ENCODE results near the gene ADIPOR2. TPM values are rescaled to one million over a fixed set of nuclear protein-coding genes. Genes with fewer than 3 reads are reported as not detected.
"Not testable (repeated sequence)": the region's sequence is repeated elsewhere in the genome, so short reads cannot be mapped to it uniquely, and the experiment has no call there.

The ADIPOR2 gene
- total RNA-seq, 1 donor from 2014 or later = 49.9 TPM

GRCh38 chr12:1811281-1811947 is 120.5 kb downstream of the ADIPOR2 start:
- no peak for DNase-seq (ENCODE audit: low read depth, low spot score)

GRCh38 chr12:1811948-1812291 is 121.0 kb downstream of the ADIPOR2 start:
- DNase-seq (ENCODE audit: low read depth, low spot score) = no peak

GRCh38 chr12:1812650-1813302 is 121.9 kb downstream of the ADIPOR2 start:
- DNase-seq (ENCODE audit: low read depth, low spot score) = no peak

- DNase-seq (ENCODE audit: low read depth, low spot score) = no peak
Measured at GRCh38 chr12:1814266-1814665, 123.4 kb downstream of the ADIPOR2 start.

- DNase-seq (ENCODE audit: low read depth, low spot score) = no peak
Measured at GRCh38 chr12:1815108-1815507, 124.2 kb downstream of the ADIPOR2 start.

GRCh38 chr12:1815814-1816729 is 125.2 kb downstream of the ADIPOR2 start:
- no peak for DNase-seq (ENCODE audit: low read depth, low spot score)

GRCh38 chr12:1816730-1817348 is 126.0 kb downstream of the ADIPOR2 start:
- DNase-seq (ENCODE audit: low read depth, low spot score) = no peak

GRCh38 chr12:1817928-1818327 is 127.1 kb downstream of the ADIPOR2 start:
- DNase-seq (ENCODE audit: low read depth, low spot score) = not testable (repeated sequence)

GRCh38 chr12:1819050-1819449 is 128.2 kb downstream of the ADIPOR2 start:
- DNase-seq (ENCODE audit: low read depth, low spot score) = no peak

GRCh38 chr12:1819571-1819970 is 128.7 kb downstream of the ADIPOR2 start:
- no peak for DNase-seq (ENCODE audit: low read depth, low spot score)

- DNase-seq (ENCODE audit: low read depth, low spot score) = no peak
Measured at GRCh38 chr12:1820191-1820895, 129.5 kb downstream of the ADIPOR2 start, which contains the start of gene LRTM2. TSS of gene LRTM2 (plus strand) at chr12:1820565. CDS start at chr12:1828149, 7,584 bp downstream.

GRCh38 chr12:1820896-1821291 is 130.0 kb downstream of the ADIPOR2 start:
- DNase-seq (ENCODE audit: low read depth, low spot score) = no peak

- DNase-seq (ENCODE audit: low read depth, low spot score) = no peak
Measured at GRCh38 chr12:1821805-1822204, 130.9 kb downstream of the ADIPOR2 start.

- DNase-seq (ENCODE audit: low read depth, low spot score) = no peak
Measured at GRCh38 chr12:1822699-1823098, 131.8 kb downstream of the ADIPOR2 start.

GRCh38 chr12:1823237-1823636 is 132.4 kb downstream of the ADIPOR2 start:
- no peak for DNase-seq (ENCODE audit: low read depth, low spot score)

GRCh38 chr12:1825382-1826102 is 134.7 kb downstream of the ADIPOR2 start:
- no peak for DNase-seq (ENCODE audit: low read depth, low spot score)

- DNase-seq (ENCODE audit: low read depth, low spot score) = no peak
Measured at GRCh38 chr12:1826401-1826800, 135.5 kb downstream of the ADIPOR2 start.

- DNase-seq (ENCODE audit: low read depth, low spot score) = no peak
Measured at GRCh38 chr12:1826867-1827705, 136.2 kb downstream of the ADIPOR2 start.
